Measurements from ENCODE around the gene TTLL13.
"Not testable (repeated sequence)": the region's sequence is repeated elsewhere in the genome, so short reads cannot be mapped to it uniquely, and the experiment has no call there.

Gene TTLL13

DNA sequence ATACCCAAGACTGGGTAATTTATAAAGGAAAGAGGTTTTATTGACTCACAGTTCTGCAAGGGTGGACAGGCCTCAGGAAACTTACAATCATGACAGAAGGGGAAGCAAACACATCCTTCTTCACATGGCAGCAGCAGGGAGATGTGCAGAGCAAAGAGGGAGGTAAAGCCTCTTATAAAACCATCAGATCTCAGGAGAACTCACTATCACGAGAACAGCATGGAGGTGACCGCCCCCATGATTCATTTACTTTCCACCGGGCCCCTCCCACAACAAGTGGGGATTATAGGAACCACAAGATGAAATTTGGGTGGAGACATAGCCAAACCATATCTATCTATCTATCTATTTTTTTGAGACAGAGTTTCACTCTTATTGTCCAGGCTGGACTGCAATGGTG lies 10.0 kb upstream of the TTLL13 start:
- DNase-seq: no peak

DNA sequence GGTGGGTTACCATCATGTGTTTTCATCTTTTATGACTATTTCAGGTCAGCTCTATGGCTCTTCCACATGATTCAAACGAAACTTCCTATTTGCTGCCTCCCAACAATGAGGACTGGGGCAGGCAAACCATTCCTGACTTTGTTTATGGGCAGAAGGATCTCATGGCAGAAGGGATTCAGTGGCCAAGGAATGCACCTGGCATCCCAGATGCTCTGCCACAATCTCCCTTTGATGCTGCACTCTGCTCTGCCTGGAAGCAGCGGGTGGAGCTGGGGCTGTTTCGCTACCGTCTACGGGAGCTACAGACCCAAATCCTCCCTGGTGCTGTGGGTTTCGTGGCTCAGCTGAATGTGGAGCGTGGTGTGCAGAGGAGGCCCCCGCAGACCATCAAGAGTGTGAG lies 8.5 kb upstream of the TTLL13 start:
- DNase-seq: no peak

DNA sequence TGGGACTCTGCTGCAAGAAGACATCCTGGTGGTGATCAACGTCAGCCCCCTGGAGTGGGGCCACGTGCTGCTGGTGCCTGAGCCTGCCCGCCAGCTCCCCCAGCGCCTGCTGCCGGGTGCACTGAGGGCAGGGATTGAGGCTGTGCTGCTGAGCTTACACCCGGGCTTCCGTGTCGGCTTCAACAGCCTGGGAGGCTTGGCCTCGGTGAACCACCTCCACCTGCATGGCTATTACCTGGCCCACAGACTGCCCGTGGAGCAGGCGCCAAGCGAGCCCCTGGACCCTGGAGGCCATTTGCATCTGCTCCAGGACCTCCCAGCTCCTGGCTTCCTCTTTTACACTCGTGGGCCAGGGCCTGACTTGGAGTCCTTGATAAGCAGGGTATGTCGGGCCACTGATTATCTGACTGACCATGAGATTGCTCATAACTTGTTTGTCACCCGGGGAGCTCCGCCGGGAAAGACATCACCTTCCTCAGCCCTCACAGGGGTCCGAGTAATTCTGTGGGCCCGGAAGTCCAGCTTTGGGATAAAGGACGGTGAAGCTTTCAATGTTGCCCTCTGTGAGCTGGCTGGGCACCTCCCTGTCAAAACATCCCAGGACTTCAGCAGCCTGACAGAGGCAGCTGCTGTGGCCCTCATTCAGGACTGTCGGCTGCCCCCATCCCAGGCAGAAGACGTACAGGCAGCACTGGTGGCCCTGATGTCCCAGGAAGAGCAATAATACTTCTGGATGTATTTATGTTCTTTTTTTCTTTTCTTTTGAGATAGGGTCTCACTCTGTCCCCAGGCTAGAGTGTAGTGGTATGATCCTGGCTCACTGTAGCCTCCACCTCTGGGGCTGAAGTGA lies 7.8 kb upstream of the TTLL13 start:
- no peak for DNase-seq

DNA sequence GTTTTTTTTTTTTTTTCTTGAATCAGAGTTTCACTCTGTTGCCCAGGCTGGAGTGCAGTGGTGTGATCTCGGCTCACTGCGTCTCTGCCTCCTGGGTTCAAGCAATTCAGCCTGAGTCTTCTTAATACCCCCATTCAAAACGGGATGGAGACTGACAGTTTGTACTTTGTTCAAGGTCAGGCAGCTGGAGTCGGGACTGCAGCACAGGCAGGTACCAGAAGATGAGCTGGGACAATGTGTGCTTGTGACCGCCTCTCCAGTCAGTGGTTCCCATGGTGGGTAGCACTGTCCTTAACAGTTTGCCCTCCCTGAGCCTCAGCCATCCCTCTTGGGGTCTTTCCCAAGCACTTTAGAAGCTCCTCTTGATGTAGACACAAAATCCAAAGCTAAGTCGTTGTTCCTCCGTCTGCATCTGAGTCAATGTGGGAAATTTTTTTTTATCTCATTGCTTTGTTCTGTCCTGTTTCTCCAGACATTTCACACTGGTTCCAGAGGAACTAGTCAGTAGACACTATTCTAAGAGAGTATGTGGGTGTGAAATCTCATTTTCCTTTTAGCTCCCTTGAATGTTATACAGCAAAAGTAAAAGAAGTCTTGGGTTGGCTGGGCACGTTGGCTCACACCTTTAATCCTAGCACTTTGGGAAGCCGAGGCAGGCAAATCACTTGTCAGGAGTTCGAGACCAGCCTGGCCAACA lies 5.3 kb upstream of the TTLL13 start:
- DNase-seq: no peak

DNA sequence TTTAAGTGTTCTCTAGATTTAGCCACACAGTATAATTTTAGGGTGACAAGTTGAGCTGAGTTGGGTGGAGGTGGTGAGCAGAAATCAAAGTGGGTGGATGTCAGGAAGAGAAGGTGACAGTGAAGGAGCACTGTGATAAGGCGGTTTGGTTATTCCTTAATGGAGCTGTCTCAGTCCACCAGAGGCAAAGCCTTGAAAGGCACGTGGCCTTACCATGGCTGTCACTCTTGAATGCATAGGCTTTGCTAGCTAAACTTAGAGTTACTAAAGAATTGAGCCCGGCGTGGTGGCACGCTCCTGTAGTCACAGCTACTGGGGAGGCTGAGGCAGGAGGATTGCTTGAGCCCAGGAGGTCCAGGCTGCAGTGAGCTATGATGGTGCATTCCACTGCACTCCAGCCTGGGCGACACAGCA lies 560 bp upstream of the TTLL13 start:
- DNase-seq: no peak

DNA sequence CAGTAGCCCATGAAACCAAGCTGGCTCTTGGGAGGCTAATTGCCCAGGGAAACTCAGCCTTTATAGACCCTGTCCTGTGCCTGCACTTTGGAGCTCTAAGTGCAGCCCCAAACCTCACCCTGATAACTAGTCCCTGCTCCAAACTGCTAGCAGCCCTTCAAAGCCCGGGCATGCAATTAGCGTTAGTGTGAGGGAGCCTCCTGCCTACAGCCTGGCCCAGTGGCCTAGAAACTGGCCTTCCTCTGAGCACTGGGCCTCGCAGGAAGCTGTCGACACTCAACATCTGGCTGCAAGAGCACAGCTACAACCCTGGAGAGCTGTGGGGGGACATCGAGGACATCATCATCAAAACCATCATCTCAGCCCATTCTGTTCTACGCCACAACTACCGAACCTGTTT lies 8.4 kb downstream of the TTLL13 start:
- no peak for DNase-seq

DNA sequence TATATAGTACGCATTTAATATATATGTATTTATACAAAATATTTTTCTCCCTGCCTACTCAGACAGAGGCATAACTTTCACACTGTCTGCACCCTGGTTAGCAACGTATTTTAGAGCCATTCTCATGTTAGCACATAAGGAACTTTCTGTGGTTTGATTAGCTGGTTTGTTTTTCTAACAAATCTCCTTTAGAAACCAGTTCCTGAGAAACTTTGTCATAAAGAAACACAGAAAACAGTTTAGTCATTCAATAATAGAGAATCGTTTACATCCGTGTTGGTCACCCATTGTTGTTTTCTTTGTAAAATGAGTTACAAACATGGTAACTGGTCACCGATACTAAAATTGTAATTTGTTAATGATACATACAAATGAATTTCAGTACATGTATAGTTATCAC lies 10.2 kb downstream of the TTLL13 start:
- no peak for DNase-seq

DNA sequence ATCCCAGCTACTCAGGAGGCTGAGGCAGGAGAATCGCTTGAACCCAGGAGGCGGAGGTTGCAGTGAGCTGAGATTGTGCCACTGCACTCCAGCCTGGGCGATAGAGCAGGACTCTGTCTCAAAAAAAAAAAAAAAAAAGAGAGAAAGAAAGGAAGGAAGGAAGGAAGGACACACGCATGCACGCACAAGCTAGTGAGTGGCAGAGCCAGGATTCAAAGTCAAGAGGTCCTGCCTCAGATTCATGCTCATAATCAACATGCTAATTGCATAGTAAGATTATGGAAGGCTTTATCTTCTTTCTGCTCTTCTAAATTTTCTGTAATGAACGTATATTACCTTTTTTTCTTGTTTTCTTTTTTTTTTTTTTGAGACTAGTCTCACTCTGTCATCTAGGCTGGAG lies 11.4 kb downstream of the TTLL13 start:
- DNase-seq: not testable (repeated sequence)

DNA sequence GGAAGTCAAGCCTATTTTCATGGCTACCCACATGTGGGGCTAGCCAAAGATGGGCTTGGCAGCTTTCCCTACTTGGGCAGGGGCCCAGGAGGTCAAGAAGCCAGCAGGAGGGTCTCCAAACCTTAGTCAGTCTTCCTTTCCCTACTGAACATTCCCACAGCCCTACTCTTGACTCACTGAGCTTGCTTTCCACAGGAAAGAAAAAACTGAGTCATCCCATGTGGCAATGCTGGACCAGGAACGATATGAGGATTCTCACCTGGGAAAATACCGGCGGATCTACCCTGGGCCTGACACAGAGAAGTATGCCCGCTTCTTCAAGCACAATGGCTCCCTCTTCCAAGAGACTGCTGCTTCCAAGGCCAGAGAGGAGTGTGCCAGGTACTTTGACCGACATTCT lies 12.5 kb downstream of the TTLL13 start:
- DNase-seq: no peak

DNA sequence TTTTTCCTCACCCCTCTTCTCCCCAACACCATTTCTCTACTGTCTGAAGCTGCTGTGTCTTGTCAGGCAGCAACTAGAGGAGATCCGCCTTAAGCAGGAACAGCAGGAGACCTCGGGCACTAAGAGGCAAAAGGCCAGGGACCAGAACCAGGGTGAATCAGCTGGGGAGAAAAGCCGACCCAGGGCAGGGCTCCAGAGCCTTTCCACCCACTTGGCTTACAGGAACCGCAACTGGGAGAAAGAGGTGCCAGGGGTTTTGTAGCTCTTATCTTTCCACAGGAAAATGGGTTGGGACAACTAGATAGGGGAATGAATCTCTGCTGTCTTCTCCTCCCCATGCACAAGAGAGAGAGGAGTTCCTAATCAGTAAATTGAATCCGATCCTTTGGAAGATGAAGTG lies 13.1 kb downstream of the TTLL13 start:
- no peak for DNase-seq

DNA sequence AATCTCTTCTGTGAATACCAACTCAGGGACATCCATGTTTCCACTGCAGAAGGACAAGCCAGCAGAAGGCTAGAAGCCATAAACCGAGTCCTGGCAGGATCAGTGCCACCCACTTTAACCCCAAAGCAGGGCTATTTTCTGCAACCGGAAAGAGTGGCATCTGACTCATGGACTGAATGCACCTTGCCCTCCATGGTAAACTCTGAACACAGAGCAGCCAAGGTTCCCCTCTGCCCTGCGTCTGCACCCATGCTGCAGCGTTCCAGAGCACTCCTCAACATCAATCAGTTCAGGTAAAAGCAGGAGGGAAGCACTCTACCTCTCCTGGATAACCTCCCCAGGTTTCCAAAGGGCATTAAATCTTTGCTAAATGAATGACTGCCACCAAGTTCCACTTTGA lies 15.3 kb downstream of the TTLL13 start:
- peak; percentile 12 for DNase-seq

DNA sequence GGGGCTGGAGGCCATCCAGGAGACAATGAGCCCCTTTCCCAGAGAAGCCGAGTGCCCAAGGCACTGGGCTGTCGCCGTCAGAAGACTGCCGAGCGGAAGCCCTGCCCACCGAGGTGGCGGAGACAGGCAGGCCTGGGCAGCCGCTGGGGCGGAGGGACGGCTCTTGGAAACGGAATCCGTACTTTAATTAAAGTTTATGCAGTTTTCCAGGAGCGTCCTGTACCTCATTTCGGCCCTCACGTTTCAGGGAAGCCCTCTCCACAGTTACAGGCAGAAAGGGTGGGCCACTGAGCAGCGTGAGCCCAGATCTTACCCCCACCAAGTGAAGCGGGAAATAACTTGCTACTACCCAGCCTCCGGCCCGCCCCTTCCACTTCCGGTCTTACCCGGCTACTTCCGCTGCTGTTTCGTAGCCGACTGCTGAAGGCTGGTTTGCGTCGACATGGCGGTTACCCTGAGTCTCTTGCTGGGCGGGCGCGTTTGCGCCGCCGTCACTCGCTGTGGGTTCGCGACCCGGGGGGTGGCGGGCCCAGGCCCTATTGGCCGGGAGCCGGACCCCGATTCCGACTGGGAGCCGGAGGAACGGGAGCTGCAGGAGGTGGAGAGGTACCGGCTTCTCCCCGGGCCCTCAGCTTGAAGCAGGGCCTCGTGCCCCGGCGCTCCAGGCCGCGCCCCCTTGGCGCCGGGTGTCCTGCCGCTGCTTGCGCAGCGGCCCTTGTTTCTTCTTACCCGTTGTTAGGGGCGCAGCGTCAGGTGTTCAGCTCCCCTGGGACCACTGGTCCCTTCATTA lies 16.1 kb downstream of the TTLL13 start, which contains the start of gene NGRN:
TSS of gene NGRN (plus strand) at position 402 of the 790 bp plus-strand sequence. CDS start at position 443, 41 bp downstream.
- peak; percentile 88 for DNase-seq

DNA sequence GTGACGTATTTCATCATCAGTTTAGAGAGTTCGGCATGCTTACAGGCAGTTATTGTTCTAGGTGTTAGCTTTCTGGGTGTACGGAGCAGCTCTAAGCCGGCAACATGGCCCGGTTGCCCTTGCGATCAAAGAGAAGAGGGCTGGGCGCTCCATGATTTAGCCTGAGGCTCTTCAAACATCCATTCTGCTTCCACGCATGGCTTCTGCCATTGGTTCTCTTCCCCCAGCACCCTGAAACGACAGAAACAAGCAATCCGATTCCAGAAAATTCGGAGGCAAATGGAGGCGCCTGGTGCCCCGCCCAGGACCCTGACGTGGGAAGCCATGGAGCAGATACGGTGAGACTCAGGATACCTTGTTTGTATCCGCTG lies 16.7 kb downstream of the TTLL13 start:
- peak; percentile 72 for DNase-seq

DNA sequence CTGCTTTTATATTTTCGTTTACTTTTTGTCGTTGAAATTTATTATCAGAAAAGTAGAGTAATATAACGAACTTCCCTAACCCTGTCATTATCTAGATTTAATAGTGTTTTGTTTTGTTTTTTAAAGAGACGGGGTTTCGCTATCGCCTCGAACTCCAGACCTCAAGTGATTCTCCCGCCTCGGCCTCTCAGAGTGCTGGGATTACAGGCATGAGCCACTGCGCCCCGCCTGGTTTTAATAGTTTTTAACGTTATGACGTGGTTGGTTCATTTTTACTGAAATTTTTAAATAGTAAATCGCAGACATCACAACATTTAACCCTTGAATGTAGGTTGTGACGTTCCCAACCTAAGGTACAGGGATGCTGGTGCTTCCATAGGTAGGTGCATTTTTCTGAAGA lies 17.1 kb downstream of the TTLL13 start:
- DNase-seq: peak; percentile 25

DNA sequence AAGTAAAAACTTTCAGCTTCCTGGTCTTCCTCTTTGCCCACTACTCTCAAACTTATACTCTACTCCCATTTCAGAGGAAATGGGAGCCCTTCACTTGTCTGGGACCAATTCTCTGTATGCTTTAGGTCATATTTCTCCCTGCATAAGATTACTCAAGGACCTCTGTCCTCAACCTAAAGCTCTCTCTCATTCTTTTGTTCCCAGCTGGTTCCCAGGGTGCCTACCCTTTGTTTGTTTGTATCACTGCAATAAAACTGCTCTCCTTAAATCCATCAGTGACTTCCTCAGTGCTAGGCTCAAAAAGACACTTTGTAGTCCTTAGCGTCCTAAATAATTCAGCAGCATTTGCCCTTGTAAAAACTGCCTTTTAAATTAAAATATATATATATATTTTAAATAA lies 19.1 kb downstream of the TTLL13 start:
- peak; percentile 19 for DNase-seq

DNA sequence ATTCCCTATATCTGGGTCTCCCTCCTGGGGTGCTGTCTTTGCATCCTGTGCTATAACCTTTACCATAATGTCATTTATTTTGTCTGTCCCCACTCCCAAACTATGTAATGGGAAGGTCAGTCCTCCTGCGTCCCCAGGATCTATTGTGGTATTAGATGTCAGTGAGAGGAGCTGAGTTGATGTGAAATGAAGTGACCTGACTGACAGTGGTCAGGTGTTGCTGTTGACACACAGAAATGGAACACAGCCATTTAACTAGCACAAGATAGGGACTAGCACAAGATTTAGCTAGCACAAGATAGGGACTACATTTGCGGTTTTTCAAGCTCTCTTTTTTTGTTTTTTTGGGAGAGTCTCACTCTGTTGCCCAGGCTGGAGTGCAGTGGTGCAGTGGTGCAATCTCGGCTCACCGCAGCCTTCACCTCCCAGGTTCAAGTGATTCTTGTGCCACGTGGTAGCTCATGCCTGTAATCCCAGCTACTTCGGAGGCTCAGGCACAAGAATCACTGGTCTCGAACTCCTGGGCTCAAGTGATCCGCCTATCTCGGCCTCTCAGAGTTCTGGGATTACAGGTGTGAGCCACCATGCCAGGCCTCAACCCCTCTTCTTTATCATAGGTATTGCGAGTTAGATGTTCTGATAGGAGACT lies 21.3 kb downstream of the TTLL13 start:
- DNase-seq: no peak

DNA sequence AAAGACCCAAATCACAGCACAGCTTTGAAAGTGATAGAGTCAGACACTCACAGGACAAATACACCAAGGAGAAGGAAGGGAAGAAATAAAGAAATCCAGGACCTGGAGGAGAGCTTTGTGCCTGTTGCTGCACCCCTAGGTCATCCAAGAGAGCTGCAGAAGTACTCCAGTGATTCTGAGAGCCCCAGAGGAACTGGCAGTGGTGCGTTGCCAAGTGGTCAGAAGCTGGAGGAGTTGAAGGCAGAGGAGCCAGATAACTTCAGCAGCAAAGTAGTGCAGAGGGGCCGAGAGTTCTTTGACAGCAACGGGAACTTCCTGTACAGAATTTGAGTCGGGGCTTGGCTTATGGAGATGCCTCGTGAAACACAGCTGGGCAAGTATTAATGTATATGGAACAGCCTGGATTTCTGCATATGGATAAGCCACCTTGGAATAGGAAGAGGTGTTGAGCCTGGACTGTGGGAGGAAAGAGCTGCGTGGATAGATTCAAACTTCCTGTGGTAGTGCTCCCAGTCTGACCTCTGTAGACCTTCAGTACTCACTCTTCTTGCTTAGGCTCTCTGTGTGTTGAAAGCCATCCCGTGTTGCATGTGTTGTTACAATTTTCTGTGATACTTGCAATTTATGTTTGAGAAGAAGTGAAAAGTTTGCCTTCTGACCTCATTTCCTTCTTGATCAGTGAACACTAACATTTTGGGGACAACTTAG lies 22.3 kb downstream of the TTLL13 start:
- DNase-seq: no peak

DNA sequence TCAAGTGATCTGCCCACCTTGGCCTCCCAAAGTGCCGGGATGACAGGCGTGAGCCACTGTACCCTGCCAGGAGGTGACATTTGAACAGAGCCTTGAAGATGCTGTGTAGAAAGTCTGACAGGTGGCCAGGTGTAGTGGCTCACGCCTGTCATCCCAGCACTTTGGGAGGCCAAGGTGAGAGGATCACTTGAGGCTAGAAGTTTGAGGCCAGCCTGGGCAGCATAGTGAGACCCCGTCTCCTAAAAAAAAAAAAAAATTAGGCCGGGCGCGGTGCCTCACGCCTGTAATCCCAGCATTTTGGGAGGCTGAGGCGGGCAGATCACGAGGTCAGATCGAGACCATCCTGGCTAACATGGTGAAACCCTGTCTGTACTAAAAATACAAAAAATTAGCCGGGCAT lies 29.1 kb downstream of the TTLL13 start:
- not testable (repeated sequence) for DNase-seq

DNA sequence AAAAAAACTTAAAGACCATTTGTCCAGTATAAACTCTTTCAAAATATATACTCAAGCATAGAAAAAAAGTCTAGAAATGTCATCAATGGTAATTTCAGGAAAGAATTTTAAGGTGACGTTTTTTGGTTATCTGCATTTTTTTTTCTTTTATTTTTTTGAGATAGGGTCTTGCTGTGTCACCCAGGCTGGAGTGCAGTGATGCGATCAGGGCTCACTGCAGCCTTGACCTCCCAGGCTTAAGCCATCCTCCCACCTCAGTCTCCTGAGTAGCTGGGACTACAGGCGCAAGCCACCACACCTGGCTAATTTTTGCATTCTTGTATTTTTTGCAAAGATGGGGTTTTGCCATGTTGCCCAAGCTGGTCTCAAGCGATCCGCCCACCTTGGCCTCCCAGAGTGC lies 31.4 kb downstream of the TTLL13 start:
- not testable (repeated sequence) for DNase-seq

DNA sequence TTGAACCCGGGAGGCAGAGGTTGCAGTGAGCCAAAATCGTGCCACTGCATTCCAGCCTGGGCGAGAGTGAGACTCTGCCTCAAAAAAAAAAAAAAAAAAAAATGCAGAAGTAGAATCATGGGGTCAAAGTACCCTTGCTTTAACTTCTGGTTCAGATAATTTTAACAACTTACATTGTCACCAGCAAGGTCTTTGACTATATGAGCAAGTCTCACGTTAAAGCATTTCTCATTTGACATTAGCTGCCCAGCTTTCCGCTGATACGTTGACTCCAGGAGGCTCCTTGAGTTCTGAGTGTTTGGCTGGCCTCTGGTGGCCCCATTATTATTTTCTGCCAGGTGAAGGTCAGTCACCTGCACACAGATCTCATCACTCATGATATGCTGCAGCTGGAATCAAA lies 32.3 kb downstream of the TTLL13 start:
- not testable (repeated sequence) for DNase-seq

DNA sequence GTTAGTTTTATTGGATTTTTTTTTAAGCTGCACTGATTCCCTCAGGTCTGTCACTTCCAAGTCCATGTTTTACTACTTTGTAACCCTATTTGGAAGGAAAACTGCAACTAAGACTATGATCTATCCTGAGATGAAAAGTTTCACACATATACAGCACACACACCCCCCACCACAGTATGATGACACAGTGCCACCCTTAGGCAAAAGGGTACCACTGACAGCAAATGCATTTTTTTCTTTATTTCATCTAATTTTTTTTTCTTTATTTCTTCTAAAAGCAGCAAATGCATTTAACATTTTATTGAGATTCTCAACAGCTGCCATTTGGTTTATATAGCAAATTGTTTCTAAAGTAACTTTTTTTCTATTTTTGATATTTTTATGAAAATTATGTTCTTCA lies 37.3 kb downstream of the TTLL13 start:
- peak; percentile 28 for DNase-seq

DNA sequence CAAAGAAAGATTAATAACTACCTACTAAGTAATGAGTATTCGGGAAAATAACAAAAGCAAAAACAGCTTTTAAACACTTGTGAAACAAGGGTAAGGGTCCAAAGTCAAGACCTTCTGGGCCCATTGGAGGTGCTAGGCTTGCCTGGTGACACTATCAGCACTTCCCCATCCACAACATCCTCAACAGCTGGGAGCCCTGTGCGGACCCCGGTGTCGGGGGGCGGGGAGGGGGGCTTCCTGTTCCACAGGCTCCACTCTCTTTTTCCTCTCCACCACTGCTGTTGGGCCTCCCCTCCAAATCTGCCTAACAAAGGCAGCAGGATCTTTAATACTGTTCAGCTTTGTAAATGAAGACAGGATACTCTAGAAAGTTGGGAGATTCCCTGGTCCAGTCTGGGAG lies 37.7 kb downstream of the TTLL13 start:
- DNase-seq: no peak
